Stimulated activated CD8-positive, alpha-beta memory T cell treated with anti-CD3 and anti-CD28 coated beads, Interleukin-7, amount 100 ng/mL, for 1 hour (primary cell): ENCODE measurements around the gene NMNAT3.

Experiments used
- DNase-seq, 2 donors: peaks; one replicate each; pipeline ENCODE4 v3.0.0-alpha.2; 2020; ENCODE audit warnings: low read depth in 2 of 2

Gene NMNAT3

DNA sequence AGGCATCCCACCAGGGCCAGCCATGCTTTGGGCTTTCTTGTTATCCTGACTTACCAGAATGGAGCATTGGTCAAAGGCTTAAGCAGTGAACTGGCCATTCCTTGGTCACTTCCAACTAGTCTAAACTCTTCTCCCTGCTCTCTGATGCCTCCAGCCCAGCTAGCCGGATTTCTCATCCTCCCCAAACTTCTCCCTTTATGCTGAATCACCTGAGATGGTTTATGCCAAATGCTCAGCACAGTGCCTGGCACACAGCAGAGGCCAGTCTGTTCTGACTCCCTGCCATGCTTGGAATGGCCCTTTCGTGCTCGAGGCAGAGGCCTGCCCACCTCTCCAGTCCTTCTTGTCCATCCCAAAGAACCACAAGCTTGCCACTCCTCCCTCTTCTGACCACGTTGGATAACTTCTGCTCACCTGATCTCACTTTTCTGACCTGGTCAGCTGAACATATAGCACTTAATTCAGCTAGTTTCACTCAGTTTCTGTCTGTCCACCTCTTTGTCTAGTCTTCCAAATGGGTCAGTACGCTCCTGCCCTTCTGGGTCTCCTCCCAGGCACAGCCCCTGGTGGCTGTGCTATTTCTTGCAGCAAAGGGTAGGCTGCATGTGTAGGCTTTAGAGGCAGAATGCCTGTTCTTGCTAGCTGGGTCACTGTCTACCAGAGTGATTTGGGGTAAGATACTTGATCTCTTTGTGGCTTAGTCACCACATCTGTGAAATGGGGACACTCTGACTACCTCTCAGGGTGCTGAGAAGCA, 136.1 kb downstream of the NMNAT3 start:
- no peak for DNase-seq

DNA sequence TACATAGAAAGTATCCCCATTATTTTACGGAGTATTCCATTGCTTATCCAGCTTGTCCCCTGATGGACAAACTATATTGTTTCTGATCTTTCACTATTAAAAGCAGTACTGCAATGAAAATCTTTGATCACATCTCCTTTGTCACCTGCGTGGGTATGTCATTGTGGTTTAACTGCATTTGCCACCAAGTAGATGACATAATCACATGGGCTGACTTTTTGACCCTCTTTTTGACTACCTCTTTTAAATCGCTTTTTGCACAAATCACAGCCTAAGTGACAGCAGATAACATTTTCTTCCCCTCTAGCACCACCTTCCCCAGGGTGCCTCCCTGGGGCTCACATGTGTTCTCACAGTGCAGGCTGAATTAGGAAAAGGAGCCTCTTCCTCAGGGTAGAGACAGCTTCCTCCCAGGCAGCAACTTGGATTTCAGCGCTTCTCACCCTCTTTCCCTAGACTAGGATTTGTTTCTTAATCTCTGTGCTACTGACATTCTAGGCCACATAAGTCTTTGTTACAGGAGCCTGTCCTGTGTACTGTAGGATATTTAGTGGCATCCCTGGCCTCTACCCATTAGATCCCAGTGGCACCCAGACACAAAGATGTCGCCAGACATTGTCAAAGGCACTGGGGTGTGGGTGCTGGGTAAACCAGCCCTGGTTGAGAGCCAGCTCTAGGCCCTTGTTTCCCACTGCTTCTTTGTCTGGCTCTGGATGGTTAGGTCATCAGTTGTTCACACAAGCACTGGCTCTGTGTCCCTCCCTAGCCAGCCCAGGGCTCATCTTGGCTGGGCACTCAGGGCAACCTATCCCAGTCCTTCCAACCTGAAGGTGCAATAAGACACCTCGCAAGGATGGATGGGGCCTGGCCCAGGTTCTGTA, 136.9 kb downstream of the NMNAT3 start:
- DNase-seq: no peak

DNA sequence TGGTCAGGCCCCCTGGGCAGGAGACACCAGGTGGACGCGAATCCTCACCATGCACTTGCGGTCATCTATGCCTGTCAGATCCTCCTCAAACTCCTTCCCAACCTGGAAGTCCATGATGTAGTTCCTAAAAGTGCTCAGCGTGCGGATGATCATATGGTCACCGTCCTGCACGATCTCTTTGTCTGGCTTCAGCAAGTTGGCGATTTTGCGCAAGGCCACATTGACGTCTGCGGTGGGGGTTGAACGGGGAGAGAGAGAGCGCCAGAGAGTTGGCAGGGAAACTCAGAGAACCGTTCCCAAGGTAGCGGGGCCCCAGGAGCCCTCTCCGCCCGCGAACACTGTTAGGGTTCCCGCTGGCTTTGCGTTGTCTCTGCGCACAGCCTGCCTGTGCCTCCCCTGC, 139.0 kb downstream of the NMNAT3 start:
- DNase-seq: no peak

DNA sequence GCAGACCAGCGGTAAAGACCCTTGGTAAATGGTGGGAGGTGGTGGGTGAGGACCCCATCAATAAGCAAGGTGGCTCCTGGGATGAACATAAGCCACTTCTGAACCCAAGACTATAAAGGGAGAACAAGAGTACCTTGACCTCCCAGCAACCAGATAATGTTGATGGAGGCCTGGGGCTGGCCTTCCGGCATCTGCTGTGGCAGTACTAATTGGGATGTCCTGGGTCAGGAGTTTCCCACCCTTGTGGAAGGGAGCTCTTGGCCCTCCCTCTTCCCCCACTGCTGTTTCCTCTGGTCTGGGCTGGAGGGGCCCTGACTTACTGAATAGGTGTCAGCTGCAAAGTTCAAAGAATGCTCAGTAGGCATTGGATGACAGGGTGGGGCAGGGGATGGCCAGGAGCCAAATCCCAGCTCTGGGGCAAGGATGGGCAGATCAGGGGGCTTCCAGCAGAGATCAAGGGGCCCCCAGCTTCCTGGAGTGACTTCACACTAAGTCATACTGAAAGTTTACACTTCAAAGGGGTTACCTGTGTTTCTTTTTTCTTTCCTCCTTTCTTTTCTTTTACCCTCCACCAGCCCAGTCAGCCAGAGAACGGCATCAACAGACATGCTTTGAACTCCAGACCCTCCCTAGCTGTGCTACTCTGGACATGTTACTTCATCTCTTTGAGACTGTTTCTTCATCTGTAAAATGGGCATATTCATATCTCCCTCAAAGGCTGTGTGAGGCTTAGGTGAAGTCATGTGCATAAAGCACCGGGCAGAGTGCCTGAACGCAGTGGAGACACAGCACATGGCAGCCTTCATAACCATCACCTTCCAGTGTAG, 139.8 kb downstream of the NMNAT3 start:
- no peak for DNase-seq

DNA sequence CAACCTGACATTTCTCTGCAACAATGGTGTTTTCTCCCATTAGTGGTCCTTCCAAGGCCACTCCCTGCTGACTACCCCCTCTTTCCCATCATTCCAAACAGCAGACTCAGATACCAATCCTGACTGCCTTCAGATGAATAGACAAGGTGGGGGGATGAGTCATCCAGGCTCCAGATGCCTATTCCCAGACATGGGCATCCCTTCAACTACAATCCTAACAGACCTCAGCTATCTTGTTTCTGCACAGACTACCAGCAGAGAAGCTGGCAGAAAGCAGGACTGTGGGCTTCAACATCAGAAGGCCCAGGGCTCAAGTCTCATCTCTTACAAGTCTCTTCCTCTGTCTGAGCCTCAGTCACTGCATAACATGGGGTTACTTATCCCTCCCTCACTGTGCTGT, 140.4 kb downstream of the NMNAT3 start:
- no peak for DNase-seq

DNA sequence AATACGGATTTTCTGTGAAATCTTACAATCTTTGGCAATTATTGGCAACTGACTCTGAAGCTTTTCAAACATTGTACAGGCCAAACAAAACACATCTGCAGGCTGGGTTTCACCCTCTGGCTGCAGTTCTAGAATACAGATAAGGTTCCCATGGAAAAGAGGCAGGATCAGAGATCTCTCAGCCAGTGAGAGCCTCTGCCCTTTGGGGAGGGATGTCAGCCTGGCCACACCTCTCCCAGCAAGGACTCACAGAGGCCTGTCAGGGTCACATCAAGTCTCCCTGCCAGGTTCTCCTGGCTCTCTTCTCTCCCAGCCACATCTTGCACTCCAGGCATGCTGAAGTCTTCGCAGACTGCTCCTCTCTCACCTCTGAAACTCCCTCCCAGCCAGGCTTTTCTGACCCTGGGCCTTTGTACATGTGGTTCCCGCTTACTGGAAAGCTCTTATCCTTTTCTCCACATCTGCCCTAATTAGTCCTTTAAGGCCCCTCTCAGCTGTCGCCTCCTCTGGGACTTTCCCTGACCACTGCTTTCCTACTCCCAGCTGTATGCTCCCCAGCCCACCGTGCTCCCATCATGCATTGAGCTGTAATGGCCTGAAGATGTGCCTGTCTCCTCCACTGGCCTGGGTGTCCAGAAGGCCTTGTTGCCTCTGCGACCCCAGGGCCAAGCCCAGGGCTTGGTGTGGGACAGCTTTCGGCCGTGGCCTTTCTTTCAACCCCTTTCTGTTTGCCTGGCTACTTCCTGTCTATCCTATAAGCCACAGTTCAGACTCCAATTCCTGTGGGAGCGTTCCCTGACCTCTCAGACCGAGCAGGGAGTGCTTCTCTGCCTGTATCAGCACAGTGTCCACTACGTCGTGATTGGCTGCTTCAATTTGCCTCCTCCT, 142.5 kb downstream of the NMNAT3 start:
- no peak for DNase-seq

DNA sequence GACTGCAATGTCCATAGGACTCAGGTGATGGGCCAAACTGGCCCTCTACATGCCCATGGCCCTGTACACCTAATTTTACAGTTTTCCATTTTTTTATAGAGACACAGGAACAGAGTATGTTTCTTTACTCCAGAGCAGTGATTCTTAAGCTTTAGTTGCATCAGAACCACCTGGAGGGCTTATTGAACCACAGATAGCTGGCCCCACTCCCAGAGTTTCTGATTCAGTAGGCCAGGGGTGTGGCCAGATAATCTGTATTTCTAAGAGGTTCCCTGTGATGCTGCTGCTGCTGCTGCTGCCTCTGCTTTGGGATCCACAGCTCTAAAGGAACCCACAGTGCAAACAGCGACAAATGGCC, 143.3 kb downstream of the NMNAT3 start:
- DNase-seq: no peak

DNA sequence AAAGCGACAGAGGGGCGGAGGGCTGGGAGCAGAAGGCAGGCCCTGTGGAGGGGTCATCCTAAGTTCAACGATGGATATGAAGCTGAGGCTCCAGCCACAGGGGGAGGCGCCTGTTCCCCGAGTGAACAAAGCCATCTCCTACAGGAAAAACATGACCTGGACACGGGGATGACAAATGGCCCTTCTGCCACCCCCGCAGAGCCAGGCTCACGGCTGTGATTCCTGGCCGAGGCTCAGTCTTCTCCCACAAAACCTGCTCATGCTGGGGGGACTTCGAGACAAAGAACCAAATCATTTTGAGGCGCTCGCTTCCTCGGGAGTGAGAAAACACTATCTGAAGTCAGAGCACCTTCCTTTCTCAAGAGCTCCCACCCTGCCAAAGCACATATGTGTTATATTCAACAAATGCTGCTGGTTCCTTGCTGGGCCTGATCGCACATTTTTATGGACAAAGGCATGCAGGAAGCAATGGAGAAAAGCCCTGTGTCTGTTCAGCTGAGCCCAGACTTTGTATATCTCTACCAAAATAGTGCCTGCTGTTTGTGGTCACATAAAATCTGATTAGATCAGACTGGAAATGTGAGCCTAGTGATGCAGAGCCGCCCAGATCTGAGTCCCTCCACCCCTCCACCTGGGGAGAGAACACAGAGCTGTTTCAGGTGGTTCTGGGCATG, 143.9 kb downstream of the NMNAT3 start:
- no peak for DNase-seq

DNA sequence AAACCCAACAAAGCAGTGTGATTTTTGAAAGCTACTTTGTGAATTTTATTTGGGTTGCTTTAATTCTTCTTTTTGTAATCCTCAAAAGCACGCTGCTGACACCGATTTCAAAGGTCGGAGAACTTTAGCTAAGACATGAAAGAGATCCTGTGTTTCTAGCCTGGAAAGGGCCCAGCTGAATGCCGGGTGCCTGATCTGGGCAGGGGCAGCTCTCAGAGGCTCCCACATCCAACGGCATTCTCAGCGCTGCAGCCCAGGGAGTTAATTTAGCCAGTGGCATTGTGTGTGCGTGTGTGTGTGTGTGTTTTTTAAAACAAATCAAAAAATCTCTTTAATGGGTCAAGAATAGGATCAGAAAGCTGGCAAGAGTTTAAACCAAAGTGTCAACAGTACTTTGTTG, 144.8 kb downstream of the NMNAT3 start:
- DNase-seq: no peak

DNA sequence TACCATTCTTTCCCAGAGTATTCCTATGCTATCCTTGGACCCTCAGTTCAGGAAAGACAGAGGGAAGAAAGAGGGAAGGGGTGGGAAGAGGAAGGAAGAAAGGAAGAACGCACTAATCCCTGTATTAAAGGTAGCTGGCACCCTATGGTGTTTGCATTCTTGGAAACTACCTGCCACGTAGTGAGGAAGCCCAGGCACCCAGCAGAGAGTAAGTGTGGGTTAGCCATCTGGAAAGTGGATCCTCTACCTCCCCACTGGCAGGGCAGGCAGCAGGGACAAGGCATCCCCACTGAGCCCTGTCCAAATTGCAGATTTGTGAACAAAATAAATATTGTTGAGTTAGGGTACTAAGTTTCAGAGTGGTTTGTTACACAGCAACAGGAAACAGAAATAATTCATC, 147.1 kb downstream of the NMNAT3 start:
- DNase-seq: no peak

DNA sequence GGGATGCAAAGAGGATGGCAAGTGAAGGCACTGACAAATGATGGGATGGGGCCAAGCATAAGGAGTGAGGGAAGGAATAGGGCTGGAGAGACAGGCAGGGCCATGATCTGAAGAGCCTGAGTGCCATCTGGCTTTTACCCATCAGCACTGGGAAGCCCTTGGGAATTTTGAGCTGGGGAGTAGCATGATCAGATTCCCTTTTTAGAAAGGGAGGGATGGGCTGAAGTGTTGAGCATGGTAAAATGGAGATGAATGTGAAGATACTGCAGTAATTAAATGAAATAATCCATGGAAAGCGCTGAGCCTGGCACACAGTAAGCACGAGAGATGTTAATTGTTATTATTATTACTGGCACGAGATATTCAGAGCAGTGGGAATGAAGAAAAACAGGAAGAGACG, 148.1 kb downstream of the NMNAT3 start:
- no peak for DNase-seq

DNA sequence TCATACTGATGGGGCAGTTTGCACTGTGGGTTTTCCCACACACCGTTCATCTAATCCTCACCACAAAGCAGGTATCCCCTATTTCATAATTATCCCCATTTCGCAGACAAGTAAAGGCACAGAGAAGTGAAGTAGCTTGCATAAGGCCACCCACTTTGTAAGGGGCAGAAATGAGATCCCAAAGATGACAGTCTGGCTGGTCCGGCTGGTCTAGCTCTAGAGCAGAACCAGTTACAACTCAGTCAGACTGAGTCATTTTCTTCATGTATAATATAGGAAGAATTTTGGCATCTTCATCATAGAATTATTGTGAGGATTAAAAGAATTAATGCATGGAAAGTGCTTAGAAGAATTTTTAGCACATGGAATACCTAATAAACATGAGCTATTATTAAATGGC, 148.8 kb downstream of the NMNAT3 start:
- no peak for DNase-seq

DNA sequence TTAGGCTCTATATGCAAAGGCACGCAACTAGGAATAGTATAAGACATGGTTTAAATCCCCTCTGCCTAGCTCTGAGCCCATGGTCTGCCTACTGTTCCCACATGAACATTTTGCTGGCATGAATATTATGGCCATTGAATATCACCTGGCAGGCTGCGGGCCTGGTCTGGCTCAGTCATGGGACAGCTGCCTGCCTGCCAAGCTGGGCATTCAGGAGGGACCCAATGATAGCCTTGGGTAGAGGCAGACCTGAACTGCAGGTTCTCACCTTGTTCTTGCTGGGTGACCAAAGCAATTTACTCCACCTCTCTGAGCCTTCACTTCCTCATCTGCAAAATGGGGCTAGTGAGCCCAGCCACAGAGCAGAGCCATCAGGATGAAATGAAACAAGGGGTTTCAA, 149.5 kb downstream of the NMNAT3 start:
- no peak for DNase-seq

DNA sequence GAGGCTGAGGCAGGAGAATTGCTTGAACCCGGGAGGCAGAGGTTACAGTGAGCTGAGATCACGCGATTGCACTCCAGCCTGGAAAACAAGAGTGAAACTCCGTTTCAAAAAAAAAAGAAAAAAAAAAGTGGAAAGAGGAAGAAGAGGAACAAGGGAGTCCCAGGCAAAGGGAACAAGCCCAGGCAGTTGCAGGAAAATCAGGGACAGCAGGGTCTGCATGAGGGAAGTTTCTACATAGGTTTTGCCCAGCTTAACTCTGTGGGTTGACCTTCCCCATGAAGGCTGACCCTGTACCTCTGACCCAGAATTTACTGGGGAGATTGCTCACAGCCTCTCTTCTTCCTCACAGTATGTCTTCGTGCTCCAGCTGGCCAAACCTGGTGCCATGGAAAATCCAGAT, 150.5 kb downstream of the NMNAT3 start:
- DNase-seq: no peak

DNA sequence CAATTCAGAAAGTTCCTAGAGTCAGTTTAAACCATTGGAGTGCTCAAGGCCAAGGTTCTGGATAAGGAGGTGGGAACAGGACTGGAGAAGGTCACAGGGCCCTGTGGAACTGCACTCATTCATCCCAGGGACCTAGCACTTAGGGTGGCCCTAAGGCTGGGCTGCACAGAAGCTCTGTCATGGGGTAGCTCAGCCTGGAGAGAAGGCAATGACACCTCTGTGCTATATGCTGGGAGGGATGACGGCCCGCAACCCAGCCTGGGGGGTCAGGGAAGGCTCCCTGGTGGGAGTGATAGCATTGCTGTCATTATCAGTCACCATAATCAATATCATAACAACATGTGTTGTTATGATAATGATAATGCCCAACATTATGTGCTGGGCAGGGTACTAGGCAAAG, 151.6 kb downstream of the NMNAT3 start:
- DNase-seq: no peak

DNA sequence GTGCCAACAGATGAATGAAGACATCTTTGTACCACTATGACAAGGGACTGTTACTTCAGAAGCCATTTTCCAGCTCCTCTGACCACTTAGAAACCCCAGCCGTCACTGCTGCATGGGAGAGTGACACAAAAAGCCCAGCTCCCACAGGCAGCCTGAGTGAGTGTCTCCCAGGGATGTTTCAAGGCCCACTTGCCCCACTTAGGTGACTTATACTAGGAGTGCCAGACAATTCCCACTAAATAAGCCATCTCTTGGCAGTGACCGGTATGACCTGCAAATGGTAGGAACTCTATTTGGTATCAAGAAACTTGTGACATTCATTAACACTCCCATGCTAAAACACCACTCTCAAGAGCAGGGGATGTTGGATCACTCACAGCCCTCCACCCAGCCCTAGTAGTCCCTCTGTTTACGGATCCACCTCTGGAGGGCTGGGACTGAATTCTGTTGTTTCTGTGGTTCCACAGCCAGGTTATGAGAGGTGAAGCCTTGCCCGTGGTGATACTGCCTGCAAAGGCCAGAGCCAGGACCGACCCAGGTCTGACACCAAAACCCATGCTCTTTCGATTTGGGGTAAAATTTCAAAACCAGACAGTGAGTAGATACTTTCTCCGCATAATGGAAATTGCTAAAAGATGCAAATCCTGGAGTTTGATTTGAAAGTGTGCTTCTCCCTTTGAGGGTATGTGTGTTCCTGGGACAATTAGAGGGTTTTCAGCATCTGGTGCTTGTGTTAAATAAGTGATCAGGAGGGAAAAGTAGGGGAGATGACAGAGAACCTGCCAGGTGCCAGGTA, 152.7 kb downstream of the NMNAT3 start:
- DNase-seq: no peak

DNA sequence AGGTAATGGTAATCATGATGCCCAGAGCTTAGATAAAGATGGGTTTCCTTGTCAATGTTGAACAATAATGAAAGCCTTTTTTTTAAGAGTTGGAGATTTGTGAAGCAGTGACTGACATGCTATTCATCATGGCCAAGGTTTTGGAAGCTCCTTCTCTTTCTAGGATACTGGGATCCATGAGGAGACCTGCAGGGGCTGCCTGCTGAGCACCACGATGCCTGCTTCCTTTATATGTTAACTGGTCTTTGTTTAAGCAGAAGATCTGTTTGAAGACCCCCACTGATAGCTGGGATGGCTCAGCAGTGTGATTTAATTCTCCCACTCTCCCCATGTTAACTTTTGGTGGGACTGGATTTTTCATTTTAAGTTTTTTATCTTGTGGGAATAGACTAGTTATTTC, 154.1 kb downstream of the NMNAT3 start:
- DNase-seq: no peak

DNA sequence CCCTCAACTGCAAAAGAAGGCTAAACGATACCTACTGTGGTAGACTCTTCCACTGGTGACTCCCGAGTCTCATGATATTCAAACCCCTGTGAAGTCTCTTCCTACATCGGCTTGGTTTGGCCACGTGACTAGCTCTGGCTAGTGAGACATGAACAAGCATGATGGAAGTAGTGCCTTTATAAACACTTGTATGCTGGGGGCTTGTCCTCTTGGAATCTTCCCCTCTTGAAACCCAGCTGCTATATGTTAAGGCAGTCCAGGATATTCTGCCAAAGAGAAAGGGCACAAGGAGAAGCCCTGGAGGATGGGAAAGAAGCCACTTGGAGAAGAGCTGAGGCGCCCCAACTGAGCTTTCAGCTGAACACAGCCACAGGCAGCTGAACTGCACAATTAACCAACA, 154.6 kb downstream of the NMNAT3 start:
- DNase-seq: no peak

DNA sequence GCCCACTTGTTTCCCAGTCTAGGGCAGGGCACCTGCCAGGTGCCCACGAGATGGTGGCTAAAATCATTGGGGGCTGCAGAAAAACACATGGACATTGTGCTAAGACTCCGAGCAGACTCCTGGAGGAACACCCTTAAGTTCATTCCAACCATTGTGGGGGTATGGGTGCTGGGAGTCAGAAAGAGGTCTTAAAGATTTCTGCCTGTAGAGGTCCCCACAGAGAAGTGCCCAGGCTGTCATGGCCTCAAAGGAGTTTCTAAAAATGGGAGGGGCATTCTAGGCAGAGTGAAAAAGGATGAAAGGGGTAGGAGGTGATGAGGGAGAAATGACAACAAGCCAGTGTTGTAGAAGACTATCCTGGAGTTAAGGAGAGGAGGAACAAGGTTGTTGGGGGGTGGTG, 155.4 kb downstream of the NMNAT3 start:
- no peak for DNase-seq

DNA sequence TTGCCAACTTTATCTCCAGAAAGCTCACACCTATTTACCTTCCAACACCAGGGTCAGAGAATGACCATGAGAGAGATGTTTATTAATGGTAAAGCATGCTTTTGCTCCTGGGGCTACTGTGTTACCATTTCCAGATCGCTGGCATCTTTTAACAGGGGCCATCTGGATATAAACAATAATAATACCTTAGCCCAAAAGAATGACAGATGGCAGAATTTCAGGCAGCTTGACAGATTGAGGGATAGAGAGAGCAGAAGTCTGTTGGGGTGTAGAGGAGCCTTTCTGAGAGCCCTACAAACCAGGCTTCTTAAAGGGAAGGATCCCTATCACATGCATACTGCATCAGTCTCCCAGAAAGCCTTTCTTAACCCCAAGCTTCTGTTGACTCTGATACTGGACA, 156.0 kb downstream of the NMNAT3 start:
- DNase-seq: no peak
